T-helper 2 cell treated with Interferon-gamma antibody and Interleukin-4, amounts not matched to agents 100 ng/mL and 5 ng/mL, for 36 hours (primary cell): Measurements from ENCODE around the gene CRAT. TPM values are rescaled to one million over a fixed set of nuclear protein-coding genes. Genes with fewer than 3 reads are reported as not detected.

ENCODE experiments used
- intact Hi-C: fragments of 100-400 bp; cut with micrococcal nuclease; formaldehyde crosslinking; loops from one replicate; pipeline ENCODE4 v1.15.1; 2023
- total RNA-seq: library from RNA; stranded (reverse); gene quantifications from 2 replicates; pipeline ENCODE4 v1.2.3, GENCODE V29; 2022

Gene CRAT
- total RNA-seq, 1 donor from 2014 or later, result 14.0 TPM

- intact Hi-C loops, result loop anchor here (2.0 to 10.0 kb wide), 6 partner anchors 75 to 1717 kb away; partner anchors contain the start of genes COQ4, DOLK, KYAT1 and LRRC8A
Observed at GRCh38 chr9:129111528-129112151, 1.0 kb upstream of the CRAT start.

DNA sequence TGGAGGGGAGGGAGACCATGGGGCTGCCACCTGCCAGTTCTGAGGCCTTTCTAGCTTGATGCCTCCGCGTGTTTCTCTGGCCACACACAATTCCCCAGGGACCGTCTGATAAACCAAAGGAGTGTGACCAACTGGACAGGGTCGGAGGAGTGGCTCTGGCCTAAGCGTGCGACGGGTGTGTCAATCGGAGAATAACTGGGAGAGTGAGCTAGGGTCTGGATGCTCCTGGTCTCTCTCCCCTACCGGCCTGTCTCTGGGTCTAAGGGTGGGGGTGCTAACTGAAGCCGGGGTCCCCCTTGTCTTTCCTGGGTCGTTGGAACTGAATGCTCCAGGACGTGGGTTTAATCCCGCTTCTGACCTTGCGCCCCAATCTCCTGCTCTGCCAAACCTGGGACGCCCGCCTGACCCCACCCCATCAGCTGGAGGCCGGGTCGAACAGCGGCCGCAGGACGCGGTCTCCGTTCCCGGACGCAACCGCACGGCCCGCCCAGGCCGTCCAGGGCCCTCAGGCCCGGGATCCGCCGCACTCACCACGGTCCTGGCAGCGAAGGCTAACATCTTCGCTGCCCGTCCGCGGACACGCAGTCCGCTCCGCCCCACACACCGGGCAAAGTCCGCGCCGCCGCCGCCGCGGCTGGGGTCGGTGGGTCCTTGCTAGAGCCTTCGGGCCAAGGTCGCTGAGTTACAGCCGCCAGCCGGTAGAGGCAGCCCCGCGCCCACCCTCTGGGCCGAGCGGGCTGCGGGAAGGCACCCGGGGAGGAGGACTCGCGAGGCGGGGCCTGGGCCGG lies 447 bp downstream of the CRAT start:
- intact Hi-C loops, result loop anchor here (1.0 to 10.0 kb wide), 7 partner anchors 29 to 1715 kb away; partner anchors contain the start of genes COQ4, DOLK, DOLPP1 and KYAT1

GRCh38 chr9:129109537-129109903 lies 1.1 kb downstream of the CRAT start:
- intact Hi-C loops, result no loop called here

GRCh38 chr9:129108805-129109536 lies 1.6 kb downstream of the CRAT start:
- intact Hi-C loops, result no loop called here

DNA sequence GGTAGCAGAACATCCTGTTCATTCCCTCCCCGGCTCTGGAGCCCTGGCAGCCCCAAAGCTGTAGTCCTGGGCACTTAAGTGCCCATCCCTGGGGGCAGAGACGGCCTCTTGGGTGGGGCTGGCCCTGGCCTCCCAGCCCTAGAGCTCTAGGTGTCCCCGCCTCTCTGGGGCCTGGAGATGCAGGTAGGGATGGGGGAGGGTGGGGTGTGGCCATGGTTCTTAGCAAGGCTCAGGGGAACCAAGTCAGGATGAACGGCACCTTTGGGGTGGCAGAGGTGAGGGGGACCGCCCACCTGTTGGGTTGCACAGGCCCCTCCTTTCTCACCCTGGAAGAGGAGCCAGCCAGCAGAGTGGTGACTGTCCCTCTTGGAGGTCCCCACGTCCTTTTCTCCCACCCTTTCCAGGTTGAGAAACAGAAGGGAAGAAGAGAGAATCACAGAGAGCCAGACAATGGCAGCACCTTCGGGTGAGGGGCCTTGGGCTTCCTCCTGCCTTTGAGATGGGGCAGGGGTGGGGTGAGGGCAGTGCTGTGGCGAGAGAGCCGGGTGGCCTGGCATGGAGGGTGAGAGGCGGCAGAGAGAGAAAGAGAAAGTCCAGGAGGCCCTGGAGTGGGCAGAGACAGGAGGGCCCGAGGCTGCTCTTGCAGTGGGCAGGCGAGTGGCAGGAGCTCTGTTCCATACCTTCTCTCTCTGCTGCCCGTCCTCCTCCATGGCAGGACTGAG lies 2.3 kb downstream of the CRAT start:
- intact Hi-C loops, result no loop called here

GRCh38 chr9:129107651-129108050 lies 2.9 kb downstream of the CRAT start:
- intact Hi-C loops, result no loop called here

DNA sequence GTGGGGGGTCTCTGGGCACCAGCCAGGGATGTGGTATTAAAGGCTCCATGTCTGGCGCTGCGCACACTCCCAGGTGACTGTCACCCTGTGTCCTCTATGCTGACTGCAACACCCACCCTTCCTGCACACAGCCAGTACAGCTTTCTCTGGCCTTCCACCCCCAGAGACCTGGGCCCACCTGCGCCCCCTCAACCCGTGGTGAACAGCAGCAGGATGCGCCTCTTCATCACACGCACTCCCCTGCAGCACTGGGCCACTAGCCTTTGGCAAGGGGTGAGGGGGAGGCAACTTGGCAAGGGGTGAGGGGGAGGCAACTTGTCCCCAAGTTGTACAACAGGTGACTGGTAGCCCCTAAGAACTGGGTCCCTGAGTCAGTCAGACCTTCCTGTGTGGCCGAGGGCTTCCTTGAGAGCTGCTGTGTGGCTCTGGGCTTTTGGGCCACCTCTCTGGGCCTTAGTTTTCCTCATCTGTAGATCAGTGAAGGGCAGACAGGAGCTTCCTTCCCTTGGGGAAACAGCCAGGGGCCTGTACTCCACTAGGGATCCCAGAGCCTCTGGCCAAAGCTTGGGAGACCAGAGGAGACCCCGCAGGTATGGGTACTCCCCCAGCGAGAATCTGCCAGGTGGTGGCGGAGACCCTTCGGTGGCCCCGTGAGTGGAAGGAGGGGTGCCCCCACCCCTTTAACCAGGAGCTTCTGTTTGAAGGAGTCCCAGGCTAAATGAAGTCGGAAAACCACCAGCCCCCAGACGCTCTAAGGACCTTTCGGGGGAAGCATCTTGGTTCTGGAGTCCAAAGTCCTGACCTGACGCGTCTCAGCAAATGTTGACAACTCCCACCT lies 4.5 kb downstream of the CRAT start:
- intact Hi-C loops, result no loop called here

- intact Hi-C loops, result no loop called here
Observed at GRCh38 chr9:129104051-129104450, 6.5 kb downstream of the CRAT start.

DNA sequence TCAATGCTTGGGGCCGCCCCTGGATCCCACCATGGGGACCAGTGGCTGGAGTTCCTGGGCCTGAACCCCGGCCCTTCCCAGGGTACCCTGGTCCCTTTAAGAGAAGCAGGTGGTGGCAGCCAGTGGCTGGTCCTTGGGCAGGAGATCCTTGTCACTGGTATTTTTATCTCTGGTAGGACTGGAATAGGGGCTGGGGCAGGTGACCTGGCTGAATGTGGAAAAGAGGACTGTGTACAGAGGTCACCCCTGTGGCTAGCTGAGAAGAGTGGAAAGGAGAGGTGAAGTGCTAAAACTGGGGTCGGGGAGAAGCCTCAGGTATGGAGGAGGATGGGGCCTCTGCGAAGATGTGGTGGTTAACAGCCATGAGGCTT lies 7.0 kb downstream of the CRAT start:
- intact Hi-C loops, result no loop called here

- intact Hi-C loops, result no loop called here
Observed at GRCh38 chr9:129102791-129103594, 7.6 kb downstream of the CRAT start.

DNA sequence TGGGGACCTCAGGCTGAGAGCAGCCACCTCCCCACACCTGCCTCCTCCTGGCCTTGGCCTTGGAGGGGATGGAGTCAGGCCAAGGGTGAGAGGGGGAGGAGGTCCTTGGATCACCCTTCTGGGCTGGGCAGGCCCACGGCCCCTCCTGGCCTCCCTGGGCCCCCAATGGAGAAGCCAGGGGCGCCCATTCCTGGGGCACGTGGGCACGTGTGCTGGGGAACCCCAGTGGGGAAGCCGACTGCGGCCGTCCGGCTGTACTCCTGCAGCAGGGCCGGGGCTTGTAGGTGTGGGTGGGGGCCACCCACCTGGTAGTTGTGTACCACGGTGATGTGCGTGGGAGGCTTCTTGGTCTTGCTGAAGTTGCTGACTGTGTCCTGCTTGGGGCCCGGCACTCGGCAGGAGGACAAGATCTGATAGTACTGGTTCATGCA lies 8.5 kb downstream of the CRAT start:
- intact Hi-C loops, result no loop called here

DNA sequence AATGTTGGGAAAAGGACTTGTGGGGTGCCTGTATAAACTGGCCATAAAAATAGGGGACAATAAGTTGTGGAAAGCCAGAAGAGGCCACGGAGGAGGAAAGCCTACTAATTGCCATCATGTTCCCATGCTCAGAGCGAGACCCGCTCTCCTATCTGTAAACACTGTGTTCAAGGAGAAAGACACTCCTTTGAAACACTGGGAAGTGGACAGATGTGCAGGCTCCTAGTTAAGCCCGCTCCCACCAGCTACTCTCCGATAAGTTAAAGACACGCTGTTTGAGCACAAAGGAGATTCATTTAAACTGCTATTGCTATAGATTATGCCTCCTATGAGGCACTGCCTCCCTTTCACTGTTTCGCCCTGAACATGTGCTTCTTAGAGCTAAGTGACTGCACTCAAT lies 9.3 kb downstream of the CRAT start:
- intact Hi-C loops, result no loop called here

- intact Hi-C loops, result no loop called here
Observed at GRCh38 chr9:129100383-129101169, 10.0 kb downstream of the CRAT start.

DNA sequence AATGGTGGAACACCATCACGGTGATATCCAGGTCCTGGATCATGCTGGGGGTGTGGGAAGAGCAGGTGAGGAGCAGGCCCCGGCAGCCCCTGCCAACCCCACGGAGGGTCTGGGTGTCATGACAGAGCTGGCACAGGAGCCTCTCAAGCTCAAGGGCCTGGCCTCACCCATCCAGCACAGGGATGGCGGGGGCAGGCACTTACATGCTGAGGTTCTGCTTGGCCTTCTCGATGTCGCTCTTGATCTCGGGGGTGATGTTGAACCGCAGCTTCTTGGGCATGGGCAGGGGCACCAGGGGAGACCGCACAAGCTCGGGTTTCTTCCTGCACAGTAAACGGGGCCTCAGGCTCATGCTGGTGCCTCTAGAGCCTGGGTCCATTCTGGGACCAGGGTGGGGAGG lies 12.3 kb downstream of the CRAT start:
- intact Hi-C loops, result no loop called here

DNA sequence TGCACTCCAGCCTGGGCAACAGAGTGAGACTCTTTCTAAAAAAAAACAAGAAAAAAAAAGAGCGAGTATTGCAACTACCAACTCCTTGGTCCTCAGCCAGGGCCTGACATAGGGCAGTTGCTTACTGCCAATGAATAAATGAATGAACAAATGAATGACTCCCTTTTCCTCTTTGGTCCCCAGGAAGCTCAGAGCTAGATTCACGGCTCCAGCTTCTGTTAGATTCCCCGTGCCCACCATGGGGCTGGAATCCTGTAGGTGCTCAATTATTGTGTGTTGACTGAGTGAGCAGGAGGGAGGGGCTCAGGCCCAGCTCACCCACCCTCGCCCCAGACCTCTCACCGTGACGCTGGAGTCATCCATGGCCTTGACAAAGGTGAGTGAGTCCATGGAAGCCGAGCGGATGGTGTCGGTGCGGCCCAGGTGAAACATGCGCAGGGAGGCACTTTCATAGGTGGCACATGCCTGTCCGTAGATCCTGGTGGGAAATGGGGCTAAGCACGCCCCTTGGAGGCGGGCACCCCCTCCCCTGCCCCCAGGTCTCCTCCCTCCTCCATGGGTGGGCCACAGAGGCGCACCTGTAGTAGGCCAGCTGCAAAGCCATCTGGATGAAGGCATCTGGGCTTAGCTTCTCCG lies 12.8 kb downstream of the CRAT start:
- intact Hi-C loops, result no loop called here

GRCh38 chr9:129095908-129096307 lies 14.7 kb downstream of the CRAT start:
- intact Hi-C loops, result no loop called here

DNA sequence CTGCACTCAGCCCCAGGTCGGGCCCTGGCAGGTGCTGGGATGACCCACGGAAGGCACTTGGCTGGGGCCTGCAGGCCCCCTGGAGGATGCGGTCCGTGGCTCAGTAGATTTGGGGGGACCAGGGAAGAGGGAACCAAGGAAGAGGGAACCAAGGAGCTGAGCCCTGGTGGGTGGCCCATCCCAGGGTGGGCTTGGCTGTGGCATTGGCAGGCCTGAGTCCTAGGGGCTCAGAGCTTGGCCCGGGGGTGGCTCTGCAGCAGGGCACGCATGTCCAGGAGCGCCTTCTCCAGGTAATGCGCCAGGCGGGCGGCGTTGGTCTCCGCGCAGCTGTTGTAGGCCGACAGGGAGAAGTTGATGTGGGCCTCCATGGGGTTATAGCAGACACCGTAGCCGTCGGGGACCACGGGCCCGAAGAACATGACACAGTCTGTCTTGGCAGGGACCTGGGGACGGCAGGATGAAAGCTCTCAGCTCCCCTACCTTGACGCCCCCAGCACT lies 15.4 kb downstream of the CRAT start:
- intact Hi-C loops, result no loop called here
